Transverse colon (tissue), 4 donors: ENCODE data around the gene TMEM9. TPM values are rescaled to one million over a fixed set of nuclear protein-coding genes. Genes with fewer than 3 reads are reported as not detected.

Source experiments
- DNase-seq: peaks from one replicate; pipeline ENCODE4 v3.0.0-alpha.2; 2019
- H3K27ac ChIP-seq, 4 donors: fragments of 200-600 bp; sonication (generic); 2 replicates each; pipeline ENCODE4 v1.5.1; 2016 to 2018; ENCODE audit warnings: inconsistent platforms in 4 of 4
- H3K27me3 ChIP-seq: fragments of 200-600 bp; sonication (generic); 2 replicates; pipeline ENCODE4 v1.5.1; 2017; ENCODE audit warnings: inconsistent platforms
- H3K36me3 ChIP-seq, 4 donors: fragments of 200-600 bp; sonication (generic); 2 replicates each; pipeline ENCODE4 v1.5.1; 2017 to 2019; ENCODE audit warnings: inconsistent platforms in 4 of 4
- H3K4me1 ChIP-seq, 4 donors: fragments of 200-600 bp; sonication (generic); 2 replicates each; pipeline ENCODE4 v1.5.1; 2017 to 2020; ENCODE audit warnings: inconsistent platforms in 4 of 4
- H3K4me3 ChIP-seq, 4 donors: fragments of 200-600 bp; sonication (generic); 1 replicate in 1 of 4; 2 replicates in 3 of 4; pipeline versions ENCODE4 v1.5.1 to v1.6.1; 2017 to 2019; ENCODE audit warnings: inconsistent platforms in 4 of 4
- H3K9me3 ChIP-seq, 2 donors: fragments of 200-600 bp; sonication (generic); 2 replicates each; pipeline ENCODE4 v1.5.1; 2017 to 2019; ENCODE audit warnings: inconsistent platforms in 2 of 2
- EP300 ChIP-seq: sonication (generic); formaldehyde crosslinking; IDR thresholded peaks from one replicate; pipeline ENCODE4 v1.6.1; 2017; ENCODE audit warnings: antibody characterized with exemption, low read depth
- POLR2A ChIP-seq: fragments of 450-650 bp; IDR thresholded peaks from one replicate; pipeline ENCODE4 v1.6.1; 2016; ENCODE audit warnings: antibody characterized with exemption, mild to moderate bottlenecking, moderate library complexity
- POLR2AphosphoS5 ChIP-seq, 3 donors: sonication (generic); formaldehyde crosslinking; IDR thresholded peaks; one replicate each; pipeline ENCODE4 v1.6.1; 2016; ENCODE audit warnings: antibody characterized with exemption in 3 of 3
- WGBS, 2 donors: methylation state at CpG; one replicate each; pipeline ENCODE4 v1.1.5; 2018; ENCODE audit warnings: low coverage in 1 of 2; 5-methylcytosine and 5-hydroxymethylcytosine counted together
- in situ Hi-C, 4 donors: fragments of 200-750 bp; cut with MboI; loops; one replicate each; pipeline versions ENCODE4 v1.15.0 to v1.15.1; 2017; ENCODE audit warnings: low sequenced_read_pairs in 3 of 4, low pct_ligation_motif_present in 1 of 4, low pct_unique_long_range_greater_than_20kb in 1 of 4
- intact Hi-C: fragments of 100-400 bp; cut with DNase I; formaldehyde crosslinking; loops from one replicate; pipeline ENCODE4 v1.15.1; 2023; ENCODE audit warnings: low total_unique reads
- total RNA-seq, 4 donors: library from RNA; depleted of rRNA; stranded (reverse); fragments of >200 nt; gene quantifications; one replicate each; pipeline ENCODE4 v1.1.0, GENCODE V29; 2016
- TF ChIP-seq, protein P1 (sequence below), 5 experiments: fragments of 200-600 bp in 3 of 5; fragments of 450-650 bp in 2 of 5; sonication (generic) in 3 of 5; IDR thresholded peaks; 1 replicate in 2 of 5; 2 replicates in 3 of 5; pipeline ENCODE4 v1.5.1; 2016 to 2017; ENCODE audit warnings: antibody characterized with exemption in 5 of 5, inconsistent platforms in 3 of 5, mild to moderate bottlenecking in 2 of 5, moderate library complexity in 1 of 5

The TMEM9 gene
- total RNA-seq, 4 donors from 2014 or later: 6.7 to 35.4 (median 29.4) TPM

DNA sequence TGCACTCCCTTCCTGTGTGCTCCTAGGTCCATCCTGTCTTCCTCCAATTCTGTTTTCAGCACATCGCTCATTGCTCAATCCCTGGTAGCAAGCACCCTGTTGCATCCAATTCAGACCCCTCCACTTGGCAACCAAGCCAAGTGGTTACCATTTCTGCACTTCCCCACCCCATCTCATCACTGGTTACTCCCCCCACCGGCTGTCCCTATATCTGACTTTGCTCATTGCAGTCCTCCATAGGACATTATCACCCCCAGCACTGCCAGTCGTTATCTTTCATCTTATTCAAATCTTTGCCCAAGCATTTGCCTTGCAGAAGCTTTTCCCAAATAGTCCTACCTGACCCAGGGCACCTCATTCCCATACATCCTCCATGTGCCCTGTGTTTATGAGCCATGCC lies 2.1 kb upstream of the TMEM9 start:
- Histone ChIP-seq H3K4me3 (no peak overlapping the region), H3K27ac (no peak overlapping the region), H3K4me1 (peaks cover 6 to 20% (median 13%) of the 10 kb centered on the region in 4 donors), H3K27me3 (peaks cover 4% of the 10 kb centered on the region), H3K9me3 (no peaks in the 10 kb centered on the region), H3K36me3 (no peaks in the 10 kb centered on the region)
- intact Hi-C loops: no loop called here
- TF ChIP-seq, protein P1, sequence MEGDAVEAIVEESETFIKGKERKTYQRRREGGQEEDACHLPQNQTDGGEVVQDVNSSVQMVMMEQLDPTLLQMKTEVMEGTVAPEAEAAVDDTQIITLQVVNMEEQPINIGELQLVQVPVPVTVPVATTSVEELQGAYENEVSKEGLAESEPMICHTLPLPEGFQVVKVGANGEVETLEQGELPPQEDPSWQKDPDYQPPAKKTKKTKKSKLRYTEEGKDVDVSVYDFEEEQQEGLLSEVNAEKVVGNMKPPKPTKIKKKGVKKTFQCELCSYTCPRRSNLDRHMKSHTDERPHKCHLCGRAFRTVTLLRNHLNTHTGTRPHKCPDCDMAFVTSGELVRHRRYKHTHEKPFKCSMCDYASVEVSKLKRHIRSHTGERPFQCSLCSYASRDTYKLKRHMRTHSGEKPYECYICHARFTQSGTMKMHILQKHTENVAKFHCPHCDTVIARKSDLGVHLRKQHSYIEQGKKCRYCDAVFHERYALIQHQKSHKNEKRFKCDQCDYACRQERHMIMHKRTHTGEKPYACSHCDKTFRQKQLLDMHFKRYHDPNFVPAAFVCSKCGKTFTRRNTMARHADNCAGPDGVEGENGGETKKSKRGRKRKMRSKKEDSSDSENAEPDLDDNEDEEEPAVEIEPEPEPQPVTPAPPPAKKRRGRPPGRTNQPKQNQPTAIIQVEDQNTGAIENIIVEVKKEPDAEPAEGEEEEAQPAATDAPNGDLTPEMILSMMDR (IDR thresholded peaks at IDR 0.05): no peak
- TF ChIP-seq EP300 (no peak), POLR2AphosphoS5 (IDR thresholded peaks at IDR 0.05) (no peak), POLR2A (no peak)
- in situ Hi-C loops: no loop called here
- WGBS, 2 donors: 90 to 95% methylated on average over 3 of the region's 3 CpGs
- no peak for DNase-seq

DNA sequence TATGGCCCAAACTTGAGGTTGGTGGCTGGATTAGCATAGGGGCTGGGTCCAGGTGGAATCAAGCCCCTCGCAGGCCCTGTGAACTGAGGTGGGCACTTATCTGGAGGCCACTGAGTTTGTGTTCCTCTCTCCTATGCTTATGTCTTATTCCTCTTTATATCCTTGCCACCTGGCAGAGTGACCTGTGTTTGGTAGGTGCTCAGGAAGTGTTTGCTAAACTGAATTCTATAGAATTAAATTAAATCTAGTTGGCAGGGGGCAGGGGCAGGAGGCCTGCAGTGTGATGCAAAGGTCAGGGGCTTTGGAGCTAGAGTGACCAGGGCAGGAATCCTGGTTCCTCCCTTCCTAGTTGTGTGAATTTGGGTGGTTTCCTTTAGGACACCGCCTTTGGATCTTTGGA lies 1.1 kb upstream of the TMEM9 start:
- Histone ChIP-seq H3K9me3 (no peaks in the 10 kb centered on the region), H3K27ac (no peak overlapping the region), H3K4me3 (no peak overlapping the region), H3K4me1 (peaks cover 6 to 20% (median 13%) of the 10 kb centered on the region in 4 donors), H3K36me3 (peaks cover 0 to 2% (median 0%) of the 10 kb centered on the region in 4 donors), H3K27me3 (no peaks in the 10 kb centered on the region)
- intact Hi-C loops: no loop called here
- in situ Hi-C loops: no loop called here
- 95% methylated on average over 2 of the region's 2 CpGs; no CpG with 5 or more reads in 1 of the 2 donors for WGBS, 2 donors
- DNase-seq: no peak
- TF ChIP-seq POLR2AphosphoS5 (IDR thresholded peaks at IDR 0.05) (no peak), POLR2A (no peak), EP300 (no peak)
- TF ChIP-seq, protein P1 (IDR thresholded peaks at IDR 0.05): no peak

DNA sequence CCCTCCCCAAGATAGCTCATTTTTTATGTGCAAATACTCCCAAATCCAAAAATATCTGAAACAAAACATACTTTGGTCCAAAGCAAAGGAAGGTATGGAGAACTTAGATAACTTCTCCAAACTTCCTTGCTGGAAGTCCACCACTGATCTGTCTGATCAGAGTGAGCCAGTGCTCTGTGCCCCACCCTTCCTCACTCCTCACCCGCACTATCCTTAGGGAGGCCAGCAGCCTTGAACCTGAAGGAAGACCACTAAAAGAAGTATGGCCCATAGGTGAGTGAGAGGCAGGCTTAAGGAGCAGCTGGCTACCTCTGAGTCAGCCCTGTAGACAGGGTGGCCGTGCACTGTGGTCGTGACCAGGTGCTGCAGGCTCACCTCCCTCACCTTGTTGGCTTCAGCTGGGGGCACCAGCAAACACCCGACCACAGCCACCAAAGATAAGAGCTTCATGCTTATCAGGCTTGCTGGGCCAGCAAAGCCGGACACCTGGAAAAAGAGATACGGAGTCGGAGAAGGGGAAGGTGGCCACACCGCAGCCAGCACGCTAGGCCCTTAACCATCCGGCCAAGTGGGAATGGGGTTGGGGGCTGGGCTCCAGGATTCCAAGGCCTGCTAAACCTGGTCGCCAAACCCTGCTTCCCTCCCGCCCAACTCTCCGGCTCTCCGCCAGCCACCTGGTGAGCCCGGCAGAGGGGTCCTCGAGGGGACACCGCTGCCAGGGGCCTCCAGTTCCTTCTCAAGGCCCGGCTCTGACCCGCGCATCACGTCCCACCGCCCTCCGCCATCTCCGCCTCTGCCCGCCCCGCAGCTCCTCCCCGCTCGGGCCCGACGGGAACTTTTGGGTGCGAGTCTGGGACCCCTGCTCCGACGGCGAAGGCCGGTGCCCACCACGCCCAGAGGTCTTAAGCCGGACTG lies 543 bp downstream of the TMEM9 start:
- intact Hi-C loops (no loop called here), in situ Hi-C loops (no loop called here)
- peak overlapping the region; percentile 74 to 85 (median 80) for H3K4me3 ChIP-seq
- no peaks in the 10 kb centered on the region for H3K27me3 ChIP-seq
- WGBS, 2 donors: 4% methylated on average over 33 of the region's 37 CpGs; no CpG with 5 or more reads in 1 of the 2 donors
- no peaks in the 10 kb centered on the region for H3K9me3 ChIP-seq
- H3K36me3 ChIP-seq: peaks cover 0 to 2% (median 0%) of the 10 kb centered on the region in 4 donors
- no peak for DNase-seq
- TF ChIP-seq POLR2A (no peak), EP300 (no peak)
- peaks cover 6 to 20% (median 13%) of the 10 kb centered on the region in 4 donors for H3K4me1 ChIP-seq
- peak overlapping the region; percentile 74 to 85 (median 82) for H3K27ac ChIP-seq

DNA sequence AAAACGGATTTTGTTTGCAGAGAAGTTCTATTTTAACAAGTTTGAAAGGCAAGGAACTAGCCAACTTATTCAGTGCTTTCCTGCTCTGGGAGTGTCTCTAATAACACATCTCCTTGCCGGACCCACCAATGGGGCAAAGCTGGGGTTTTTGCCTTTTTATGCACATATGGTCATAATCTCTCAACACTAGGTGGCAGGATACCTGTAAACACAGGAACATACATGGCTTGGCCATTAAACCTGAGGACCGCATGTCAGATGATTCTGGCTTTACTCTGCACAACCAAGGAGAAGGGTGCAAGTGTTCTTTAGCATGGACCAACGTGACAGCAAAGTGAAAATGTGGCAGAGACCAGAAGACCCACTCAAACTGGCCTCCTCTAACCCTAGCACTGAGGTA lies 4.9 kb downstream of the TMEM9 start:
- no peaks in the 10 kb centered on the region for H3K9me3 ChIP-seq
- H3K36me3 ChIP-seq: peaks cover 0 to 15% (median 0%) of the 10 kb centered on the region in 4 donors
- H3K4me3 ChIP-seq: no peak overlapping the region
- in situ Hi-C loops (loop anchor here in 1 of 4 donors (10.0 kb wide), 1 partner anchor 75 kb away; no protein-coding TSS in a partner anchor), intact Hi-C loops (no loop called here)
- peaks cover 6 to 15% (median 10%) of the 10 kb centered on the region in 4 donors for H3K4me1 ChIP-seq
- no peaks in the 10 kb centered on the region for H3K27me3 ChIP-seq
- no peak for DNase-seq
- TF ChIP-seq POLR2A: no peak
- TF ChIP-seq, protein P1 (IDR thresholded peaks at IDR 0.05): peak in 4 of 5 experiments; percentile 38 to 53 (median 48)
- WGBS, 2 donors: 41 to 68% methylated on average over 2 to 4 of the region's 4 CpGs
- H3K27ac ChIP-seq: no peak overlapping the region
